NCI-H128 (cell line): ENCODE results near the gene MYRFL.

ENCODE experiments used
- DNase-seq: peaks from one replicate; lab custom pipeline; 2025; ENCODE audit not compliant: unreplicated experiment; lab: John Stamatoyannopoulos, UW

Gene MYRFL

GRCh38 chr12:69931569-69931968, 106.5 kb downstream of the MYRFL start:
- no peak for DNase-seq

- no peak for DNase-seq
Observed at GRCh38 chr12:69932154-69932553, 107.1 kb downstream of the MYRFL start.

- DNase-seq, result no peak
Observed at GRCh38 chr12:69932676-69933552, 107.9 kb downstream of the MYRFL start.

- no peak for DNase-seq
Observed at GRCh38 chr12:69934011-69934410, 109.0 kb downstream of the MYRFL start.

GRCh38 chr12:69935651-69936100, 110.6 kb downstream of the MYRFL start:
- DNase-seq, result no peak

- DNase-seq, result no peak
Observed at GRCh38 chr12:69936214-69936731, 111.2 kb downstream of the MYRFL start.

- DNase-seq, result no peak
Observed at GRCh38 chr12:69936766-69937165, 111.7 kb downstream of the MYRFL start.

- no peak for DNase-seq
Observed at GRCh38 chr12:69947123-69947522, 122.1 kb downstream of the MYRFL start.

- no peak for DNase-seq
Observed at GRCh38 chr12:69947897-69948296, 122.9 kb downstream of the MYRFL start.

GRCh38 chr12:69948851-69949250, 123.8 kb downstream of the MYRFL start:
- DNase-seq, result no peak

- DNase-seq, result no peak
Observed at GRCh38 chr12:69949311-69950002, 124.4 kb downstream of the MYRFL start.

- no peak for DNase-seq
Observed at GRCh38 chr12:69951108-69951507, 126.1 kb downstream of the MYRFL start.

- no peak for DNase-seq
Observed at GRCh38 chr12:69952890-69953289, 127.9 kb downstream of the MYRFL start.

GRCh38 chr12:69961246-69961645, 136.2 kb downstream of the MYRFL start:
- DNase-seq, result no peak

GRCh38 chr12:69966409-69966808, 141.4 kb downstream of the MYRFL start:
- DNase-seq, result no peak

- DNase-seq, result no peak
Observed at GRCh38 chr12:69966839-69967238, 141.8 kb downstream of the MYRFL start.

GRCh38 chr12:69969011-69969410, 144.0 kb downstream of the MYRFL start:
- DNase-seq, result no peak

GRCh38 chr12:69972136-69972535, 147.1 kb downstream of the MYRFL start:
- DNase-seq, result no peak

- DNase-seq, result no peak
Observed at GRCh38 chr12:69978020-69978419, 153.0 kb downstream of the MYRFL start.

GRCh38 chr12:69981881-69982475, 157.0 kb downstream of the MYRFL start:
- no peak for DNase-seq

GRCh38 chr12:69984241-69984640, 159.2 kb downstream of the MYRFL start:
- DNase-seq, result no peak

- DNase-seq, result no peak
Observed at GRCh38 chr12:69985656-69986055, 160.6 kb downstream of the MYRFL start.
